Bronchial smooth muscle cell (primary cell): ENCODE measurements around the gene MRPS18B. TPM values are rescaled to one million over a fixed set of nuclear protein-coding genes. Genes with fewer than 3 reads are reported as not detected.

Experiments
- total RNA-seq: library from RNA; depleted of rRNA; stranded (reverse); fragments of >200 nt; gene quantifications from 2 replicates; pipeline ENCODE4 v1.2.1, GENCODE V29; 2014

Gene MRPS18B
- total RNA-seq: 39.6 and 48.1 TPM in 2 replicates

DNA sequence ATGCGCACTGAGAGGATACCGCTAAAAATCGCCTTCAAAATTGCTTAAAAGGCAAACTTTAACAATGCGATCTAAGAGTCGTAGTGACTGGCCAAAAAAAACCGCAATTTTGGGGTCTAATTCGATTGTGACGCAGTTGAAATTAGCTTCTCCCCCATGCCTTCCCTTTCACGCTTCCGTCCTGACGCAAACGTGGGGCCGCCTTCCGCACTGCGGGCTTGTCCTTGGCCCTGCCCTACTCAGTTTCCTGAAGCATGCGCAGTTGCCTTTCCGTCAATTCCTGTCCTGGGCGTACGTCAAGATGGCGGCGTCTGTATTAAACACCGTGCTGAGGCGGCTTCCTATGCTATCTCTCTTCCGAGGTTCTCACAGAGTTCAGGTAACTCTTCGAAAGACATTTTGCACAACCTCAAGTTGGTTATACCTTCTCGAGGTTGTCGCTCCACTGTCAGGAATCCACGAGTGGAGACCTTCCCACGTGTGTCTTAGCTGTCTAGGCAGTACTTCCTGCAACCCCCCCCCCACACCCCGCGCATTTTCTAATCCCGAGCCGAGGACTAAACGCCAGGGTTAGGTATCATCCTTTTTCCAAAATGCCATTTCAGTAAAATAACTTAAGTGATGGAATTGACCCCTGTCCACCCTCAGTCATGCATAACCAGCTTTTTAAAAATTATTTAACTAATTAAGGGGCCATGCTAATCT lies at the start of gene MRPS18B:
TSS of gene MRPS18B (plus strand) at position 276 of the 705 bp plus-strand sequence. CDS start at position 302, 26 bp downstream.

DNA sequence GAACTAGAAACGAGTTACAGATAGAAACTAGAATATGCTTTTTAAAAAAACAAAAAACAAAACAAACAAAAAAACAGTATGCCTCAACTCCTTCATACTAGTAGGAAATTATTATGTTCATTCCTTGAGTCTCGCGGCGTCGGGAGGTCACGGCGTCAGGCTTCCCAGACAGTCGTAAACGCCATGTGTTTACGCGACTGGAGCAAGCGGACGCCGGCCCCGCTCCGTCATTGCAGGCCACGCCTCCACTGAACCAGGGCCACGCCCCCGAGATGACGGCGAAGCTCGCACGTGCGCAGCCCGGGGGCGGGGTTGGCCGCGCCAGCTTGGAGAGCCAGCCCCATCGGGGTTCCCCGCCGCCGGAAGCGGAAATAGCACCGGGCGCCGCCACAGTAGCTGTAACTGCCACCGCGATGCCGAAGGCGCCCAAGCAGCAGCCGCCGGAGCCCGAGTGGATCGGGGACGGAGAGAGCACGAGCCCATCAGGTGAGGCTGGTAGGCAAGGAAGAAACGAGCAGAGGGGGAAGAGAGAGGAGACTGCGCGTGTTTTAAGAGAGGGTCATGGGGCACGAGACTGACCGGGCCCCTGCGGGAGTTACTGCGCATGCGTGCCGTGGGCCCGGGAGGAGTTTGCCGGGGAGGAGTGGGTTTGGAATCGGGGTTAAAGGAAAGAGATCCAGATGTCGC lies 46.4 kb upstream of the MRPS18B start, which contains the start of gene ABCF1:
TSS of gene ABCF1 (plus strand) at position 368 of the 687 bp plus-strand sequence. CDS start at position 414, 46 bp downstream.

DNA sequence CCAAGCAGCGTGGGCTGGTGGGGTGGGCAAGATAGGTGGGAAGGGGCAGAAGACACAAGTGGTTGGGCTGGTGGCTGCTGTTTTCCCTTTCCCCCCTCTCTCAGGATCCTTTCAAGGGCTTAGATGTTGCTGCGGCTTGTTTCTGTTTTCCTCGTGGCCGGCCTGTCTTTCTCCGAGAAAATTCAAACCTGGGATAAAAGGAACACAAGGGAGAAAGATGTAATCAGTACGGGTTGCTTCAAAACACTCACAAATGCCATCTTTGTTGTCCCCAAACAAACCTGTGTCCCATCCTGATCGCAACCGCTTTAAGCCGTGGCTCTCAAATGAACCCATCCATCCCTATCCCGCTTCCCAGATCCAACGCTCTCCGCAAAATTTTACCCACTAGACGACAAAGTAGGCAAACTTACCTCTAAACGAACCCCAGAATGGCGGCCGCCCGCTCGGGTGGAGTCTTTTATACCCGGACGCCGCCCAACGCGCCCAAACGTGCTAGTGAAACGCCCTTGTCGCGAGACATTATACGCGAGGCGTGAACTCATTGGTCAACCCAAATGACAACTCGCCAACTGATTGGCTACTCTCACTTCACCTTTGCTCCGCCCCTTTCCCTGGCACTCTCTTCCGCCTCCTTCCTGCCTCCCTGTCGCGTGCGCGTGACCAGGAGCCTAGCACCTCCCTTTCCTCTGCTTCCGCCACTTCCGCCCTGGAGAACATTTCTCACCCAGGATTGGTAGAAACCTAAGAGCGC lies 652 bp upstream of the MRPS18B start, which contains the start of gene PPP1R10:
TSS of gene PPP1R10 (minus strand) at position 433 of the 754 bp plus-strand sequence. CDS start 7,299 bp downstream, outside the sequence.

DNA sequence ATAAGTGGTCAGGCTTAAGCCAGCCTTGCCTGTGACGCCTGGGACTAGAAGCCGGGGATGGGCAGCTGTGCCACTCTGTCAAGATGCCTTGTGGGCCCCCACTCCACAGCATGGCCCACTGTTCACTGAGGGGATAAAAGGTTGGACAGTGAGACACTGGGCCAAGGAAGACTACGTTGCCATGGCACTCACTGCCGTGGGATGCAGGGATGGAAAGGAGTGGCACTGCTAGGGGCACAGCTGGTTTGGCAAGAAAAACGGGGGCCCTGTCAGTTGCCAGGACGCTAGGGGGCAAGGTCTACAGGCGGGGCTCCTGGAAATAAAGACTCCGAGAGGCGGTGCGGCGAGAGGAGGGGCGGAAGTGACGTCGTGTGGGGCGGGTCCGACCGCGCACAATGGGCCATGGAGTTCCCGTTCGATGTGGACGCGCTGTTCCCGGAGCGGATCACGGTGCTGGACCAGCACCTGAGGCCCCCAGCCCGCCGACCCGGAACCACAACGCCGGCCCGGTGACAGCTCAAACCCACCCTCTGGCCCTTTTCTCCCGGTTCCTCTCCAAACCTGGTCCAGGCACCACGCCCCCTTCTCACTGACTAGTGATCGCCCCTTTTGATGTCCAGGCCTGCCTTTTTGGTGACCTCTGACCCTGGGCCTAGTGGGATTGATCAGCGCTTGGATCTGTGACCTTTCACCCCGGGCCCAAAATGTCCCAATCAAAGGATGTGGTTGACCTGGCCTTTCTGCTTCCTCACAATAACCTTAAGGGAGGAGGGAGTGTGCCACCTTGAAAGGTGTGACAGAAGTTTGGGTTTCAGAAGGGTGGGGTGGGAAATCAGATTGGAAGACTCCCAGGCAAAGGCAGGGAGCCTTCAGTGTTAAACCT lies 9.1 kb downstream of the MRPS18B start, which contains the start of gene ATAT1:
TSS of gene ATAT1 (plus strand) at position 391 of the 883 bp plus-strand sequence.

DNA sequence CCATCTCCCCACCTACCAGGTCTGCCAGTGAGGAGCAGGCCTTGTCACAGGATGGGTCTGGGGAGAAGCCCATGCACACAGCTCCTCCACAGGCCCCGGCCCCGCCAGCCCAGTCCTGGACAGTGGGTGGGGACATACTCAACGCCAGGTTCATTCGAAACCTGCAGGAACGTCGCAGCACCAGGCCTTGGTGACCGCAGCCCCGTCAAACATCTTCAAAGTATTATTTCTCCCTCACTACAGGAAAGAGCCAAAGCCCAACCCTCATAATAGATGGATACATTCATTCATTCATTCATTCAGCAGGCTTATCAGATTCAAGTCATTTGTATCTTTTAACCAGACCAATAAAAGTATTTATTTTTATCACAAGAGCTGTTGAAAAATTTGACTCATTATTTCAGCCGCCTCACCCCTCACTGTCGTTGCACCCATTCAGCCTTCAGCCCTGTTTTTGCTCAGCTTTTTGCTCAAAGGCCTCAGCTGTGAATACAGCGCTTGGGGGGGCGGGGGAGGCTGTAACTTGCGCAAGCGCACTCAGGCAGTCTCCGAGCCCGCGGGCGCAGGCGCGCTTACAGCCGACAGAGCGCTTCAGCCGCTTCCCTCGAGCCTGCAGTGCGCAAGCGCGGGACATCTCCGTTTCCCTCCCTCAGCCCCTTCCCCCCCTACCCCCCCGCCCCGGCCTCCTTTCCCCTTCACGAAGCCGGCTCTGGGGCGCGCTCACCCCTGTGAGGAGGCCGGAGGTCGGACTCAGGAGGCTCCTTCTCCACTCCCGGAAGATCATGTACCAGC lies 29.0 kb downstream of the MRPS18B start, which contains the start of gene C6orf136:
TSS of gene C6orf136 (plus strand) at position 684 of the 792 bp plus-strand sequence. CDS start at position 783, 99 bp downstream.

DNA sequence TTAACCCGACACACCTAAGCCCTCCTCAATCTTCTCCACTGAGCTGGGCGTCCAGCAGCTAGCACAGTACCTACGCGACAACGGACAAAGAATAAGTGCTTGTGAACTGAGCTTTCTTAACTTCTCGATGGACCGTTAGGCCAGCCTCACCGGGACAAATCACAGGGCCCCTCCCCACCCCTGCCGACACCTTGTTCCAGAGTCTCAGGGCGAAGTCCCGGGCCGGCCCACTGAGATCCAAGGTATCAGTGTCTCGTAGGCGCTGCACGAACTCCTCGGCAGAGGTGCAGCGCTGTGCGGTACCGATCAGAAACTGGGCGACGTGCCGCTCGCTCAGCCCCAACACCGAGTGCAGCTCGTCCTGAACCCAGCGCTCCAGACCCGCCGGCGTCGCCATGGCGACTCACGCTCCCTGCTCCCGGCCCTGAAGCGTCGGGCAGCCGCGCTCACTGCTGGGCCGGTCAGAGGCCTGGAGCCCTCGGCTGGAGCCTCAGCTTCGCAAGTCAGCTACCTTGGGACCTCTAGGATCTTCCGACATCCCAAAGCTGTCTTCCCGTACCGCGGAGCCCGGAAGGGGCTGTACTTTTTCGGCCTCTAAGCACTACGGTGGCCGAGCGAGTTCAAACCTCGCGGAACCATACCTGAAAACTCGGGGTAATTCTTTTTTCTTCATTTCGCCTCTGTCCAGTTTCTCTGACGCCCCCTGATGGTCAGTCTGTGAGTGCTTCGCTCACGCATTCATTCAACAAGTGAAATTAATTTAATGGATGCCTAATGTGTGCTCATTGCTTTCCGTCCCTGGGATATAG lies 55.0 kb downstream of the MRPS18B start, which contains the start of gene DHX16:
TSS of gene DHX16 (minus strand) at position 562 of the 809 bp plus-strand sequence. CDS start at position 397, 165 bp downstream.

Other genes with a start within 250 kb of the MRPS18B start
- 185 and 187 TPM in 2 replicates for gene HLA-E, start 128.3 kb upstream of the MRPS18B start, total RNA-seq
- gene GNL1, start 61.4 kb upstream of the MRPS18B start, total RNA-seq: 77.4 and 79.3 TPM in 2 replicates
- gene PRR3, start 60.5 kb upstream of the MRPS18B start, total RNA-seq: 4.7 and 5.2 TPM in 2 replicates
- 37.2 and 45.9 TPM in 2 replicates for gene ABCF1, start 46.4 kb upstream of the MRPS18B start, total RNA-seq
- 10.4 and 12.0 TPM in 2 replicates for gene PPP1R10, start 597 bp upstream of the MRPS18B start, total RNA-seq
- gene ATAT1, start 9.0 kb downstream of the MRPS18B start, total RNA-seq: 2.2 and 5.4 TPM in 2 replicates
- gene C6orf136, start 29.3 kb downstream of the MRPS18B start, total RNA-seq: 2.2 and 2.7 TPM in 2 replicates
- 29.3 and 36.6 TPM in 2 replicates for gene DHX16, start 55.2 kb downstream of the MRPS18B start, total RNA-seq
- gene PPP1R18, start 68.8 kb downstream of the MRPS18B start, total RNA-seq: 40.8 and 43.5 TPM in 2 replicates
- 1.4 and 1.7 TPM in 2 replicates for gene NRM, start 73.1 kb downstream of the MRPS18B start, total RNA-seq
- gene MDC1, start 99.4 kb downstream of the MRPS18B start, total RNA-seq: 2.4 and 3.2 TPM in 2 replicates
- gene TUBB, start 102.5 kb downstream of the MRPS18B start, total RNA-seq: 409 and 447 TPM in 2 replicates
- 95.8 and 103 TPM in 2 replicates for gene FLOT1, start 124.8 kb downstream of the MRPS18B start, total RNA-seq
- gene IER3, start 126.7 kb downstream of the MRPS18B start, total RNA-seq: 15.0 and 16.7 TPM in 2 replicates